ENCODE data around the gene NR2C1.

- TF ChIP-seq POLR2A (IDR thresholded peaks at IDR 0.05; ENCODE audit: low read depth, low read length) (no peak), SPI1 (IDR thresholded peaks at IDR 0.05; ENCODE audit: low read depth, low read length) (no peak), POLR2AphosphoS5 (IDR thresholded peaks at IDR 0.05; ENCODE audit: low read depth, low read length) (no peak), TAF1 (IDR thresholded peaks at IDR 0.05; ENCODE audit: low read depth, low read length) (no peak), POU2F2 (IDR thresholded peaks at IDR 0.05; ENCODE audit: low read depth, low read length) (no peak)
Observed at GRCh38 chr12:95104919-95105452, 31.6 kb upstream of the NR2C1 start.

Data from GM12891 (cell line).